HG02870 (cell line): ENCODE data around the gene SORCS2.

Source experiments
- ATAC-seq: cut with Tn5 transposase; IDR thresholded peaks from one replicate; pipeline ENCODE4 v1.9.1; 2021; ENCODE audit warnings: mild to moderate bottlenecking, moderate library complexity; ENCODE audit not compliant: unreplicated experiment

The SORCS2 gene

GRCh38 chr4:7299908-7300710 is 107.8 kb downstream of the SORCS2 start:
- no peak for ATAC-seq

GRCh38 chr4:7300711-7301095 is 108.4 kb downstream of the SORCS2 start:
- ATAC-seq: no peak

GRCh38 chr4:7301126-7301785 is 108.9 kb downstream of the SORCS2 start:
- ATAC-seq: no peak

GRCh38 chr4:7301846-7302630 is 109.7 kb downstream of the SORCS2 start:
- ATAC-seq: no peak

GRCh38 chr4:7302781-7303404 is 110.6 kb downstream of the SORCS2 start:
- no peak for ATAC-seq

- no peak for ATAC-seq
Measured at GRCh38 chr4:7303561-7303960, 111.2 kb downstream of the SORCS2 start.

GRCh38 chr4:7304436-7304835 is 112.1 kb downstream of the SORCS2 start:
- no peak for ATAC-seq

- ATAC-seq: no peak
Measured at GRCh38 chr4:7306021-7306965, 114.0 kb downstream of the SORCS2 start.

GRCh38 chr4:7306986-7307385 is 114.6 kb downstream of the SORCS2 start:
- ATAC-seq: no peak

GRCh38 chr4:7307394-7308099 is 115.2 kb downstream of the SORCS2 start:
- ATAC-seq: no peak

GRCh38 chr4:7309181-7309580 is 116.8 kb downstream of the SORCS2 start:
- no peak for ATAC-seq

- ATAC-seq: no peak
Measured at GRCh38 chr4:7309636-7310390, 117.5 kb downstream of the SORCS2 start.

- ATAC-seq: no peak
Measured at GRCh38 chr4:7310451-7310850, 118.1 kb downstream of the SORCS2 start.

GRCh38 chr4:7311205-7311604 is 118.9 kb downstream of the SORCS2 start:
- no peak for ATAC-seq

- no peak for ATAC-seq
Measured at GRCh38 chr4:7312691-7313090, 120.4 kb downstream of the SORCS2 start.

- ATAC-seq: no peak
Measured at GRCh38 chr4:7313347-7313811, 121.0 kb downstream of the SORCS2 start.

GRCh38 chr4:7313991-7314390 is 121.7 kb downstream of the SORCS2 start:
- no peak for ATAC-seq

GRCh38 chr4:7315286-7315685 is 122.9 kb downstream of the SORCS2 start:
- no peak for ATAC-seq

GRCh38 chr4:7315935-7316334 is 123.6 kb downstream of the SORCS2 start:
- ATAC-seq: no peak
